Globus pallidus (tissue), 1 donor: ENCODE results near the gene TBC1D14.

Source experiments
- DNase-seq: peaks from one replicate; pipeline ENCODE4 v3.0.0-alpha.2; 2015; ENCODE audit warnings: low spot score

TBC1D14 gene

GRCh38 chr4:7001271-7001670 is 91.6 kb downstream of the TBC1D14 start:
- DNase-seq, result no peak

- no peak for DNase-seq
Measured at GRCh38 chr4:7002336-7002735, 92.7 kb downstream of the TBC1D14 start.

- no peak for DNase-seq
Measured at GRCh38 chr4:7003176-7003878, 93.7 kb downstream of the TBC1D14 start.

GRCh38 chr4:7003879-7004240 is 94.2 kb downstream of the TBC1D14 start:
- no peak for DNase-seq

DNA sequence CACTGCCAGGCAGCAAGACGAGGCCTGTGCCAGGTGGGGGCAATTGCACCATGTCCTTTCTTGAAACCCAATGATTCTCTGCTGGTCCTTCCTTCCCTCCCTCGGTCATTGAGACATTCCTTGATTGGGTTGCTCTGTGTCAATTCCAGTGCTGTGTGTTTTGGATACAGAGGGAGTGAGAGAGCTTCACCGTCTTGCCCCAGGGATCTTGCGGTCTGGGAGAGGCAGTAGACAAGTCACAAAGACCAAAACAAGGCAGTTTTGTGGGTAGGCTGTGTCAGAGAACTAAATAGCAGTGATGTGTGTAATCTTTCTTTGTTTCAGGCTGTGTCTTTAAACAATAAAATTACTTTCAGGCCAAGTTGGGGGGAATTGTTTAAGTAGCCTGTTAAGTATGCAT is 94.7 kb downstream of the TBC1D14 start:
- DNase-seq, result no peak

DNA sequence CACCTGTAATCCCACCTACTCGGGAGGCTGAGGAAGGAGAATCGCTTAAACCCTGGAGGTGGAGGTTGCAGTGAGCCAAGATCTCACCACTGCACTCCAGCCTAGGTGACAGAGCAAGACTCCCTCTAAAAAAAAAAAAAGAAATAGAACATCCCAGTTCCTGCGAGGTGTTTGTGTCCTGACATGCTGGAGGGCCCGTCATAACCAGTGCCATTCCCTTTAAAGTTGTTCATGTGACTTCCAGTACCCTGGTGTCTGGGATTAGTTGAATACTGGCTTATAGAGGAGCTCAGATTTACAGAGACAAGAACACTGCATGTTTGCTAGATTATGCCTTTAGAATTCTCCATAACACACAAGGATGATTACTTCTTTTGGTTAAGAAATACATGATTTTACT is 95.9 kb downstream of the TBC1D14 start:
- DNase-seq, result no peak

GRCh38 chr4:7006411-7006810 is 96.8 kb downstream of the TBC1D14 start:
- no peak for DNase-seq

DNA sequence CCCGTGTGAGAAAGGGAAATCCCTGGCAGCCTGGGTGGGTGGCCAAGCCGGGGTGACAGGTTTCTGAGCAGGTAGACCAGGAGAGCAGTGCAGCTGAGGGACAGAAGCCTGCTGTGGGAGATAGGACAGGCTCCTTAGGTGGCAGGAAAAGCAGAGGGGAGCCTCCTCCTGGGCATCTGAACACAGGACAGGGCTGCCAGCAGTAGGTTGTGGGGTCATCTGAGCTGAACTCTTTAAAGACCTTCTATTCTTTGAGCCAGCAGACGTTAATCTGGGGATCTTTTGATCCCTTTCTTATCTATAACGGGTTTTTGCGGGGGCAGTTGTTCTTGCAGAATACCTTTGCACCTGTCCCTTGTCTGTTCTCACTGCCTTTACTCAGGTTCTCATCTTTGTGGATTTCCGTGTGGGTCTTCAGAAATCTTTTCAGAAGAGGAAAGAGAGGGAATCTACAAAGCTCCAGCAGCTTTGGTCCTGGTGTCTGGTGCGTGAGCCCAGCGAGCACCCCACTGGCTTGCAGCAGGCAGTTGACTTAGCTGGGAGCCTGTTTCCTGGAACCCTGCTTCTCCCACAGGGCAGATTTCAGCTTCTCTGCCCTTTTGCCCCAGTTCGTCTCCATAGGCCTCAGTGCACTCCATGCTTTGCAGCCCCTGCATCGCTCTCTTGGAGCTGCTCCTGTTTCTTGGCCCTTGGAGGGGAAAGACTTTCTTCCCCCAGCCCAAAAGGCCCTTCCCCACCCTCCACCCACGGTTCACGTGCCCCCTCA is 97.7 kb downstream of the TBC1D14 start:
- DNase-seq, result no peak

- DNase-seq, result no peak
Measured at GRCh38 chr4:7007944-7008343, 98.3 kb downstream of the TBC1D14 start.

DNA sequence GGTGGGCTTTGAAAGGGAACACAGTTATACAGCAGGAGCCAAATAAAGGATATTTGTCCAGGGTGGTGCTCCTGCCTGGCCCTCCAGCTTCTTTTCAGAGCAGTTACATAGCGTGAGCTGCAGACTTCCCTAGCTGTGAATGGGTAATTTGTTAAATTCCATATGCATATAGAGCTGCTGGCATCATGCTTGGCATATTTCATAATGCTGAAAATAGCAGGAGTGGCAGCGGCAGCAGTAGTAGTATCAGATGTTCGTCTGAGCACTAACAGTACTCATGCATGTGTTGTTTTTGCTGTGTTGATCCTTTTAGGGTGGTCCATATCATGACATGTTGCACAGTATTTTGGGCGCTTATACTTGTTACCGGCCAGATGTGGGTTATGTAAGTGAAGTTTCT is 99.9 kb downstream of the TBC1D14 start:
- DNase-seq, result no peak

- no peak for DNase-seq
Measured at GRCh38 chr4:7013175-7013574, 103.5 kb downstream of the TBC1D14 start.

- DNase-seq, result no peak
Measured at GRCh38 chr4:7014815-7015214, 105.2 kb downstream of the TBC1D14 start.

GRCh38 chr4:7015383-7016035 is 105.9 kb downstream of the TBC1D14 start:
- no peak for DNase-seq

DNA sequence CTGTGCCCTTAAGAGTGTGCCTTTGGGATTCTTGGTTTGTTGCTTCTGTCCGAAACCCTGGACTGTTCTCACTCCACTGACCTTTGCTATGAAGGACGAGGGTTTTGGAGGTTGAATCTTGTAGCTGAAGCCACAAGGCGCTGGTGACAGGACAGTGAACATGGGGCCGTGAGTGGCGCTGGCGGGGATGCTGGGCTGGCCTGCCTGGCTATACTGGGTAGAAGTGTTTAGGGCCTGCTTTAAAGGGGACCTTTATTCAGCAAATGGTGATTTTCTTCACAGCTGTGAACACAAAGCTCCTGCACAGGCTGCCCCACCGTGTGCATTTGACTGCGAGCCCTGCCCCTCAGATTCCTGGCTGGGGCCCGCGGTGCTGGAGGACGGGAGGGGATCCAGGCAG is 106.5 kb downstream of the TBC1D14 start:
- no peak for DNase-seq

DNA sequence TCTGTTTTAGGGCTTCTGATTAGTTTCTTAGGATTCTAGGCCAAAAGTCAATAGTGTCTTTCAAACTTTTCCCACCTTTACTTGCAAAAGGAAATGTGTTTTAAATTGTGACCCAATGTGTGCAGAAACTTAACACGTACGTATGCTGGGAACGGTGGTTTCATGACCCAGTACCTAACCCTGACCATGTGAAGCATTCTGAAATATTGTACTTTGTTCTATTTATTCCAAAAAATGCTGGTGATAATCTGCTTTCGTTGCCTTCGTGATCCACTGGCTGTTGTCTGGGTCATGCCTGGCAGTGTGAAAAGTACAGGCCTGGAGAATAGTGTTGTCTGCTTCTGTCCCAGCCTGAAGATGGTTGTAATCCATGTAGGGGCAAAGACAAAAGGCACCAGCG is 106.9 kb downstream of the TBC1D14 start:
- no peak for DNase-seq

DNA sequence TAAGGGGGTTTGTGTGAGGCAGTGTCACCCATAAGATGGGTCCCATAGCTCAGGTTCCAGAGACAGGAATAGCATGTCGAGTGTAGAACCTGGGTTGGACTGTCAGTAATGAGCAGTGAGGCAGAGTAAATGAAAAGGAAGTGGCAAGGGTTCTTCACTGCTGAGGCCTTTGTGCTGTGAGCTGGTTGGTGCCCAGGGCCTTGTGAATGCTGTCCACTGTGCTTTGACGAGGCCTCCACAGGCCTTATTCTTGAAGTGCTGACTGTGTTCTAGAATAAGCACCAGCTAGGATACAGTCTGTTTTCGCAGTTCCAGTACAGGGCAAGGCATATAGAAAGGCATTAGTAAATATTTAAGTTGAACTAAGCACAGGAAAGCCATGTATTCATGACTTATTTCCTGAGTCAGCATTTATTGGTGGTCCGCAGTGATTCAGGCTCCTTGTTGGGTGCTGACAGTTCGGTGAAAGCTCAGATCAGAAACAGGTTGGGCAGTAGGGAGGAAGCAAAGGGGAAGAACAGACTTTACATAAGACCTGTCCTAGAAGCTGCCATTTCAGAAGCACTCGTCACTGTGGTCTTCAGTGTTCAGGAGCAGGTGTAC is 107.9 kb downstream of the TBC1D14 start:
- peak; percentile 50 for DNase-seq

GRCh38 chr4:7018281-7018680 is 108.7 kb downstream of the TBC1D14 start:
- no peak for DNase-seq

- no peak for DNase-seq
Measured at GRCh38 chr4:7019367-7019766, 109.7 kb downstream of the TBC1D14 start.

GRCh38 chr4:7020290-7020689 is 110.7 kb downstream of the TBC1D14 start:
- no peak for DNase-seq

DNA sequence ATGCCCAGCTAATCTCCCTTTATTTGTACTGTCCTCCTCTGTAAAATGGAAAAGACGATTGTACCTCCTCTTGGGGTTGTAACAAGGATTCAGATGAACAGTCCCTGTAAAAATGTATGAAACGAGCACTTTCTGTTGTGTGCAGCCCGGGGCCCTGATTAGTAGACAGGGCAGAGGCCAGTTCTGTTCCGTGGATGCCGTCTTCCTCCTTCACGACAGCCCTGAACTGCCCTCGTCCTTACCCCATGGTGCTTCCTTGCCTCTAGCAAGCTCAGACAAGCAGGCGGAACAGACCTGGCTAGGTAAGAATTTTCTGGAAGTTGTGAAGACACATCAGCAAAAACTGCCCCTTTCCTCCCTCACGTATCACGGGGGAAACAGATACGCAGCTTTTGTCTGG is 111.2 kb downstream of the TBC1D14 start:
- no peak for DNase-seq

DNA sequence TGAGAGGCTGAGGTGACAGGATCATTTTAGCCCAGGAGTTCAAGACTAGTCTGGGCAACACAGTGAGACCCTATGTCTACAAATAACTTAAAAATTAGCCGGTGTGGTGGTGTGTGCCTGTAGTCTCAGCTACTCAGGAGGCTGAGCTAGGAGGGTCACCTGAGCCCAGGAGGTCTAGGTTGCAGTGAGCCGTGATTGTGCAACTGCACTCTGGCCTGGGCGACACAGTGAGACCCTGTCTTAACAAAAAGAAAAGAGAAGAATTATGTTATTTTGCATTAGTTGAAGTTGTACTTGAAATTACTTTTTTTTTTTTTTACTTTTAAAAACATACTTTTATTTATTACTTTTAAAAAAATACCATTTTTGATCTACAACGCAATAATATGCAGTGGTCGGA is 111.7 kb downstream of the TBC1D14 start:
- no peak for DNase-seq

DNA sequence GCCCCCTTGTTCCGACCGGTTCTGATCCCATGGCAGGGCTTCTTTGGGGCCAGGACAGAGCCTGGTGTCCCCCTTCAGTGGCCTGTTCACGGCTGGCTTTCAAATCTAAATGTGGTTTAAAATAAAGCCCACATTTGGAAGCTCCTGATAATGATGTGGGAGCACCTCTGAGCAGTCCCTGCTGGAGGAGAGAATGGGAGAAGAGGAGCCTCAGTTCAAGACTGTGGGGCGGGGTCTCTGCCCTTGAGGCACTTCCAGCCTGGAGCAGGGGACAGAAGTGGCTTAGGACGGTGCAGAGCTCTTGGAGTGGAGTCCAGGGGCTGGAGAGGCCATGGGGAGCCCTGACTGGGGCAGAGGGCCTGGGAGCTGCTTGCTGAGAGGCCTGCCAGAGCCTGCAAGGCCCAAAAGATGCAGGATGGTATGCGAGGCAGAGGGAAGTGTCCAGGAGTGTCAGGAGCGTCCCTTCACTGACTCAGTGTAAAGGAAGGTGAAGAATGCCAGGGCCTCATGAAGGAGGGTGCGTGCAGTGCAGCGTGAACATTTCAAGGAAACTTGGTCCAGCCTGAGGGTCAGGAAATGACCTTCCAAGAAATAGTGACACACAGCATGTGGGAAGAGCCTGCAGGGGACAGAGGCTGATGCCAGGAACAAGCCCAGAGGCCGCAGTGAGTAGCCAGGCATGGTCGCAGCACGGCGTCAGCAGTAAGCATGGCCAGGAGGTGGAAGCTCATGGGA is 112.5 kb downstream of the TBC1D14 start:
- DNase-seq, result no peak
